Activated naive CD8-positive, alpha-beta T cell (primary cell): ENCODE data around the gene NOVA1.

Source experiments
- H3K27ac Mint-ChIP-seq: one replicate; pipeline ENCODE4 v1.8.0; 2021; ENCODE audit warnings: mixed read lengths
- H3K27me3 Mint-ChIP-seq: one replicate; pipeline ENCODE4 v1.8.0; 2021; ENCODE audit warnings: mixed read lengths
- H3K36me3 Mint-ChIP-seq: one replicate; pipeline ENCODE4 v1.8.0; 2021; ENCODE audit warnings: mixed read lengths
- H3K4me1 Mint-ChIP-seq: one replicate; pipeline ENCODE4 v1.8.0; 2021; ENCODE audit warnings: low read depth, mixed read lengths
- H3K4me3 Mint-ChIP-seq: one replicate; pipeline ENCODE4 v1.8.0; 2021; ENCODE audit warnings: mild to moderate bottlenecking, mixed read lengths
- H3K9me3 Mint-ChIP-seq: one replicate; pipeline ENCODE4 v1.8.0; 2021; ENCODE audit warnings: low read depth, mixed read lengths

The NOVA1 gene

GRCh38 chr14:26443654-26444053, 154.2 kb downstream of the NOVA1 start:
- Mint-ChIP-seq H3K36me3 (no peaks in the 10 kb centered on the region), H3K4me1 (no peaks in the 10 kb centered on the region), H3K27me3 (no peaks in the 10 kb centered on the region), H3K27ac (no peak overlapping the region), H3K9me3 (peaks cover 8% of the 10 kb centered on the region), H3K4me3 (no peak overlapping the region)

GRCh38 chr14:26429205-26429604, 168.6 kb downstream of the NOVA1 start:
- Mint-ChIP-seq H3K4me1 (no peaks in the 10 kb centered on the region), H3K4me3 (no peak overlapping the region), H3K27ac (no peak overlapping the region), H3K36me3 (no peaks in the 10 kb centered on the region), H3K9me3 (peaks cover 5% of the 10 kb centered on the region), H3K27me3 (no peaks in the 10 kb centered on the region)

- Mint-ChIP-seq H3K9me3 (peaks cover 11% of the 10 kb centered on the region), H3K27ac (no peak overlapping the region), H3K27me3 (no peaks in the 10 kb centered on the region), H3K4me1 (no peaks in the 10 kb centered on the region), H3K36me3 (no peaks in the 10 kb centered on the region), H3K4me3 (no peak overlapping the region)
These were observed 170.7 kb downstream of the NOVA1 start for GRCh38 chr14:26427097-26427496.

GRCh38 chr14:26424537-26424936, 173.3 kb downstream of the NOVA1 start:
- Mint-ChIP-seq H3K27ac (no peak overlapping the region), H3K36me3 (no peaks in the 10 kb centered on the region), H3K4me3 (no peak overlapping the region), H3K27me3 (no peaks in the 10 kb centered on the region), H3K4me1 (no peaks in the 10 kb centered on the region), H3K9me3 (peaks cover 14% of the 10 kb centered on the region)

GRCh38 chr14:26415618-26416123, 182.2 kb downstream of the NOVA1 start:
- H3K4me3 Mint-ChIP-seq, result no peak overlapping the region
- no peaks in the 10 kb centered on the region for H3K36me3 Mint-ChIP-seq
- no peak overlapping the region for H3K27ac Mint-ChIP-seq
- peaks cover 26% of the 10 kb centered on the region for H3K9me3 Mint-ChIP-seq
- H3K27me3 Mint-ChIP-seq, result no peaks in the 10 kb centered on the region
- H3K4me1 Mint-ChIP-seq, result no peaks in the 10 kb centered on the region

GRCh38 chr14:26414926-26415325, 182.9 kb downstream of the NOVA1 start:
- H3K36me3 Mint-ChIP-seq, result no peaks in the 10 kb centered on the region
- H3K4me1 Mint-ChIP-seq, result no peaks in the 10 kb centered on the region
- H3K27me3 Mint-ChIP-seq, result no peaks in the 10 kb centered on the region
- peaks cover 26% of the 10 kb centered on the region for H3K9me3 Mint-ChIP-seq
- no peak overlapping the region for H3K4me3 Mint-ChIP-seq
- H3K27ac Mint-ChIP-seq, result no peak overlapping the region

- Mint-ChIP-seq H3K4me1 (no peaks in the 10 kb centered on the region), H3K27ac (no peak overlapping the region), H3K36me3 (no peaks in the 10 kb centered on the region), H3K9me3 (peaks cover 26% of the 10 kb centered on the region), H3K4me3 (no peak overlapping the region), H3K27me3 (no peaks in the 10 kb centered on the region)
These were observed 183.7 kb downstream of the NOVA1 start for GRCh38 chr14:26414103-26414502.

GRCh38 chr14:26412421-26412820, 185.4 kb downstream of the NOVA1 start:
- Mint-ChIP-seq H3K4me3 (no peak overlapping the region), H3K4me1 (no peaks in the 10 kb centered on the region), H3K36me3 (no peaks in the 10 kb centered on the region), H3K9me3 (peaks cover 24% of the 10 kb centered on the region), H3K27me3 (no peaks in the 10 kb centered on the region), H3K27ac (no peak overlapping the region)

GRCh38 chr14:26410189-26410685, 187.6 kb downstream of the NOVA1 start:
- no peaks in the 10 kb centered on the region for H3K27me3 Mint-ChIP-seq
- H3K27ac Mint-ChIP-seq, result no peak overlapping the region
- no peaks in the 10 kb centered on the region for H3K36me3 Mint-ChIP-seq
- H3K9me3 Mint-ChIP-seq, result peaks cover 21% of the 10 kb centered on the region
- H3K4me1 Mint-ChIP-seq, result no peaks in the 10 kb centered on the region
- H3K4me3 Mint-ChIP-seq, result no peak overlapping the region

GRCh38 chr14:26404927-26405326, 192.9 kb downstream of the NOVA1 start:
- H3K27ac Mint-ChIP-seq, result no peak overlapping the region
- H3K4me3 Mint-ChIP-seq, result no peak overlapping the region
- peaks cover 21% of the 10 kb centered on the region for H3K9me3 Mint-ChIP-seq
- no peaks in the 10 kb centered on the region for H3K36me3 Mint-ChIP-seq
- H3K27me3 Mint-ChIP-seq, result no peaks in the 10 kb centered on the region
- H3K4me1 Mint-ChIP-seq, result no peaks in the 10 kb centered on the region

- Mint-ChIP-seq H3K4me1 (no peaks in the 10 kb centered on the region), H3K27me3 (no peaks in the 10 kb centered on the region), H3K9me3 (peaks cover 25% of the 10 kb centered on the region), H3K4me3 (no peak overlapping the region), H3K27ac (no peak overlapping the region), H3K36me3 (no peaks in the 10 kb centered on the region)
These were observed 194.1 kb downstream of the NOVA1 start for GRCh38 chr14:26403760-26404159.

- Mint-ChIP-seq H3K27me3 (no peaks in the 10 kb centered on the region), H3K4me1 (no peaks in the 10 kb centered on the region), H3K27ac (no peak overlapping the region), H3K9me3 (peaks cover 25% of the 10 kb centered on the region), H3K4me3 (no peak overlapping the region), H3K36me3 (no peaks in the 10 kb centered on the region)
These were observed 195.7 kb downstream of the NOVA1 start for GRCh38 chr14:26402126-26402525.

- no peak overlapping the region for H3K27ac Mint-ChIP-seq
These were observed 196.5 kb downstream of the NOVA1 start for GRCh38 chr14:26401179-26401968.

GRCh38 chr14:26400373-26400772, 197.5 kb downstream of the NOVA1 start:
- H3K4me3 Mint-ChIP-seq, result no peak overlapping the region
- H3K36me3 Mint-ChIP-seq, result no peaks in the 10 kb centered on the region
- H3K4me1 Mint-ChIP-seq, result no peaks in the 10 kb centered on the region
- H3K9me3 Mint-ChIP-seq, result peaks cover 20% of the 10 kb centered on the region
- H3K27me3 Mint-ChIP-seq, result no peaks in the 10 kb centered on the region
- no peak overlapping the region for H3K27ac Mint-ChIP-seq

More at GRCh38 chr14:26401179-26401968, 196.5 kb downstream of the NOVA1 start:
- Mint-ChIP-seq H3K4me1 (no peaks in the 10 kb centered on the region), H3K9me3 (peaks cover 22% of the 10 kb centered on the region), H3K4me3 (no peak overlapping the region), H3K36me3 (no peaks in the 10 kb centered on the region), H3K27me3 (no peaks in the 10 kb centered on the region)

GRCh38 chr14:26398616-26399015, 199.2 kb downstream of the NOVA1 start:
- Mint-ChIP-seq H3K9me3 (peaks cover 7% of the 10 kb centered on the region), H3K4me1 (no peaks in the 10 kb centered on the region), H3K27ac (no peak overlapping the region), H3K27me3 (no peaks in the 10 kb centered on the region), H3K4me3 (no peak overlapping the region), H3K36me3 (no peaks in the 10 kb centered on the region)
